GM19239 (cell line): Measurements from ENCODE around the gene CD300LF.

ENCODE experiments used
- DNase-seq: peaks from one replicate; pipeline ENCODE4 v3.0.0; 2011; ENCODE audit warnings: low spot score; ENCODE audit not compliant: insufficient read length
- FAIRE-seq: peaks from 2 replicates; lab custom pipeline; 2011; peaks lifted over from hg19 to GRCh38; lab: Jason Lieb, UNC

The CD300LF gene

DNA sequence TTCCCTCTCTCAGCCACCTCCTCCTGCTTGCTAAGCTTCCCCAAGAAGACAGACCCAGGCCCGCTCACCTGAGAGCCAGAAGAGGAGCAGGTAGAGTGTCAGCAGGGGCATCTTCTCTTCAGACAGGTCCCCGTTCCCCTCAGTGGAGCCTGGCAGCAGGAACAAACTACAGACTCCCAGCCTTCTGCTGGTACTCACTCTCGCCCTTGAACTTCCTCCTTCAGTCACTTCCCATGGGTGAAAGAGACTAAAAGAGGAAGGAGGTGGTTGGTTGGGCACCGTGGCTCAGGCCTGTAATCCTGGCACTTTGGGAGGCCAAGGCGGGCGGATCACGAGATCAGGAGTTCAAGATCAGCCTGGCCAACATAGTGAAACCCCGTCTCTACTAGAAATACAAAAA lies at the start of gene CD300LF:
Gene CD300LF (minus strand): TSS at position 168 of the 400 bp plus-strand sequence. CDS start 57 bp downstream, at position 111.
- FAIRE-seq, result no peak
- DNase-seq, result no peak

DNA sequence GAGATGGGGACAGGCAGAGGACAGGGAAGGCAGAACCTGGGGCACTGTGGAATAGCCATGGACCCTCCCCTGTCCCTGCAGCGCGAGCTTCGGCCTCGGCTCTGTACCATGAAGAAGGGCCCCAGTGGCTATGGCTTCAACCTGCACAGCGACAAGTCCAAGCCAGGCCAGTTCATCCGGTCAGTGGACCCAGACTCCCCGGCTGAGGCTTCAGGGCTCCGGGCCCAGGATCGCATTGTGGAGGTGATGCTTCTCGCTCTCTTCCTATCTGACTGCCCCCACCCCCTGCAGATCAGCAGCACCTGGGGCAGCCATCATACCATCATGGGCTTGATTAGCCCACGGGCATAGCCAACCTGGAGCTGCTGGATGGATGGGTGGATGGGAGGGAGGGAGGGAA lies 49.2 kb upstream of the CD300LF start:
- DNase-seq (no peak), FAIRE-seq (no peak)

DNA sequence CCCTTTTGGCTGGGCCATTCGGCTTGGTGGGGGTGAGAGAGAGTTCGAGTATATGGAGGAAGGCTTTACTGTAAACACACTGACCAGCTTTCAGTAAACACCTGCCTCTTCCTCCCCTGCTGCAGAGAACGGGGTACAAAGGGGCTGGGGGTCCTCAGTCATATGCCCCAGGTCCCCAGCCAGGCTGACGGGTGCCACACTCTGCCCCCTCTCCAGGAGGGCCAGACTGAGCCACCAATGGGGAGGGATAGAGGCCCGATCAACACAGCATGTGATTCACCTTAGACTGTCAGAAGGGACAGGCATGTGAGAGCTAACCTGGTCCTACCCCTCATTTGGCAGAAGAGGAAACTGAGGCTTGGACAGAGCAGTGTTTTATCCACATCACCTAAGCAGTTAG lies 48.7 kb upstream of the CD300LF start:
- no peak for FAIRE-seq
- no peak for DNase-seq

DNA sequence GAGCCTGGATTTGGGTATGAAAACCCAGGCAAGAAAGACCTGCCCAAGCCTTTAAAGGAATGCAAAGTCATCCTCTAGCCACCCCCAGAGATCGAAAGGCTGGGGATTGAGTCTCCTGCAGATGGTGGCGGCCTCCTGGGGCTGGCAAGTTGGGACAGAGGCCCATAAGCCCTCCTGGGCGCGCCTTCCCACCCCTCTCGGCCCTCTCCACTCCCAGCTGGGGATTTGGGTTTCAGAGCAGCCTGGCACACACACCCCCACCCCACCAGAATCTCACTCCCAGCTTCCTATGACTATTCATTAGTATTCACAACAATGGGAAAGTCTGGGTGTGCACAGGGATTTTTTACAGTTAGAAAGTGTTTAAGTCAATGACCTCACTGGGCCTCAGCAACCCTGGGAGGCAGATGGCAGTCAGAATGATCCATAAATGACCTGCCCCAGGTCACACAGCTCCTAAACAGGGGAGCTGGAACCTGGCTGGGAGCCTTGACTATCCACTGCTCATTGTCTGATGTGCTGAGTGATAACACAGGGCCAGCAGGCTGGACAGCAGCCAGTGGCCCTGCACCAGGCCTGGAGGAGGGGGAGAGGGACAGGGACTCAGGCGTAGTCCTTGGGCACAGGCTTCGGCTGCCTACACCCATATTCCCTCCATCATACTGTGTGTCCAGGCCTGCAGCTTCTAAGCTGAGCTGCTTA lies 47.8 kb upstream of the CD300LF start:
- FAIRE-seq (no peak), DNase-seq (no peak)

DNA sequence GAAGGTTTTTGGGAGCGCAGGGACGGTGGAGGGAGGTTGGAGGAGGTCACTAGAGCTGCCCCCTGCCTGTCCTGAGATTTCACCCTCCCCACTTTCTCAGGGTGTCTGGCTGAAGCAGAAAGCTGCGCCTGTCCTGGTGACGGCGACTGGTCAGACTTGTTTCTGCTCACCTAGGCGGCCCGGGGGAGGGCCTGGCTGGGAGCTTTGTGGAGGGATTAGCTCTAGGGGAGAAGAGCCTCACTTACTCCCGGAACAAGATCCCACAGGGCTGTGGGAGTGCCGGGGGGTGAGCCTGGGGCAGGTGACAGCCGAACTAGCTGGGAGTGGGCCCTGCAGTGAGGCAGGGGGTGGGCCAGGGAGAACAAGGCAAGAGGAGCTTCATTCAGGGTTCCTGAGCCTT lies 47.2 kb upstream of the CD300LF start:
- FAIRE-seq (no peak), DNase-seq (no peak)

DNA sequence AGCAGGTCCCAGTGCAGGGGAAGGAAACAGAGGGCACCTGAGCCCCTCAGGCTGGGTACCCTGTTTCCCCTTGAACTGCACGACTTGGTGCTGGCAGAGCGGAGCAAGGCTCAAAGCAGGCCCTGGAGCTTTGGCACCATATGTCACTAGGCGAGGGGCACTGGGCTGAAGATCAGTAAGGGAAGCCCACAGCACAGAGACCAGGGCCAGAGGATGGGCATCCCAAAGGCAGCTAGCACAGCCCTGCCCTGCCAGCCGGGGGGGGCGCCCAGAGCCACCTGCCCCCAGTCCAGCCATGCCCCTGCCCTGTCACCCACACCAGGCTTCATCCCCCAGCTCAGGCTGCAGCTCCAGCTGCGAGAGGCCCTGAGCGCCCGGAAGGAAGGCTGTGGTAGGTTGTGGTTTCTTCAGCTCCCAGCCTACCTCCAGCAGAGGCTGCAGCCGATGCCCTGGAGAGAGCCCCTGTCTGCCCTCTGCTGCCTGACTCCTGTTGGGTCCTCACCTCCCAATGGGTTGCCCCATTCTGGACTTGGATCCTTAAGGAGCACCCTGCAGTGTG lies 46.6 kb upstream of the CD300LF start:
- DNase-seq (peak; percentile 88), FAIRE-seq (peak; percentile 91)

DNA sequence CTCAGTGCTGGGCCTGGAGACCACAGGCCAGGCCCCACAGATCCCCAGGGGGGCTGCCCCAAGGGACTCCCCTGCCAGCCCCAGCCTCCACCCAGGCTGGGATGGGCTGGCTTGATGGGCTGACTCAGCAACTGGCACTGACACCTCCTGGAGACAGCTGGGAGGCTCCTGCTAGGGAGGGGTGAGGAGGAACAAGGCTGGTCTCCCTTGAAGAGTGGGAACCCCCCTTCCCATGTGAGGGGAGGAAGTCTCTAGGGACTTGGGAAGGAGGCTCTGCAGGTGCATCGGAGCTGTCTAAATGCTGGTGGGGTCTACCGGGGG lies 46.1 kb upstream of the CD300LF start:
- DNase-seq, result no peak
- no peak for FAIRE-seq

DNA sequence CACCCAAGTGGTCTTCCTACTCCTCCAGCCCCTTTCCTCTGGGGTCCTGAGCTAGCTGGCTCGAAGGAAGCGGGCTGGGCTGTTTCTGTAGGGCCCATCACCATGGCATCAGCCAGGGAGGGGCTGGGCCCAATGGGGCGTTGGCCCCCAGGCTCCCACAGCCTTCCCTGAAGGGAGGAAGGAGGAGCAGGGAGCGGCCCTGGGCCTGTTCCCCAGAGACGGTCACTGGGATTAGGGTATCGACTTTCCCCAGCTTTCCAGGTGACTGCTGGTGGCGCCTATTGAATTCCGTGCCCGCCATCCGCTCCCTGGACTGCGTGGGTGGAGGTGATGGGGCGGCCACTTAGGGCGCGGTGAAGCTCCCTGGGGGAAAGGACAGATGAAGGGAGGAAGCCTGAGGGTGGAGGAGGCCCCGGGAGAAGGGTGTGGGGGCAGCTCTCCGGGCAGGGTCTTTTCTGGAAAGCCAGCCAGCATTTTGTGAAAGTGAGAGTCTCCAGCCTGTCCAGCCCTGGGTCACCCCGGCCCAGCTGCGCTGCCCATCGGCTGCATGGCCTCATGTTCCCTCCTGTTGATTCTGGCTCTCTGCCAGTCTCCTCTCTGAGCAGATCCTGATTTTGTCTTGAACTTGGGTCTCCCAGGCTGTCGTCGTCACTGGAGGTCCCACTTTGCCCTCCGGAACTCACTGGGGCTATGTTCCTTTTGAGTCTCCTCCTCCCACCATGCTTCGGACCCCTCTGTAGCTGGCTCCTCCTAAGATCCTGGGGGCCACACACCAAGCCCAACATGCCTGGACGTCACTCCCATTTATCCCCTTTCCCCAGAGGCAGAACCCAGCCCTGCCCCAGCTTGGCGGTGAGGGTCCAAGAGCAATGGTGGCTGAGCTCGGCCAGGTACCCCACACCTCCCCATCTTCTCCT lies 45.5 kb upstream of the CD300LF start:
- FAIRE-seq (no peak), DNase-seq (no peak)

DNA sequence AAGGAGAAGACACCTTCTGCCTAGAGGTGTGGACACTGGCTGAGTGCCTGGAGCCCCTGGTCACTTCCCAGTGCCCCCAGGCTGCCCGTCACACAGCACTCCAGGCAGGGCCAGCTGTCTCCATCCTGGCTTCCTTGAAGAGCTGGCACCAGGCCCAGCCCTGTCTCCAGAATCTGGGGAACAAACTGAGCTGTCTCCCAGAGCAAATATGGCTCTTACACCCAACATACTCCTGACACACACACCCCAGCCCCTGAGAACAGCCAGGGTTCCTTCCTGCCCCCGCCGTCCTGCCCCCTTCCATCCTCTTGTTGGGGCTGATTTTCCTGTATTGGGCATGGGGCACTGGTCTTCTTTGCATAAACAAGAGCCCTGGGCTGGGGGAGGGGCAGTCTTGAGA lies 44.8 kb upstream of the CD300LF start:
- DNase-seq (no peak), FAIRE-seq (no peak)

DNA sequence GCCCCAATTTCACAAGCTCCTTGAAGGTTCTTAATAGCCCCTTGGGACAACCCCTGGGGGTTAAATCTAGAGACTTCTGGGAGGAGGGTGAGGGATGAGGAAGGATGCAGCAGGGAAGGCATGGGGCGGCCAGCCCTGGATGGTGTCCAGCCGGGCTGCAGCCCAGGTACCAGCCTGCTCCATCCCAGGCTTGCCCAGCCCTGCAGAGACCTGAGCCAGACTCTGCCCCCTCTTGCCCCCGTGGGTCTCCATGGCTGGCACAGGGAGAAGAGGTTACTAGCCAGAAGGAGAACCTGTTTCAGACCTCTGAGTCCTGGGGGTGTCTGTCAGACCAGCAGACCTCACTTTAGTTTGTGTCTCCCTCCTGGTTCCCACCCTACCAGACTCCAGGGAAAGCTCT lies 44.2 kb upstream of the CD300LF start:
- DNase-seq (no peak), FAIRE-seq (no peak)

DNA sequence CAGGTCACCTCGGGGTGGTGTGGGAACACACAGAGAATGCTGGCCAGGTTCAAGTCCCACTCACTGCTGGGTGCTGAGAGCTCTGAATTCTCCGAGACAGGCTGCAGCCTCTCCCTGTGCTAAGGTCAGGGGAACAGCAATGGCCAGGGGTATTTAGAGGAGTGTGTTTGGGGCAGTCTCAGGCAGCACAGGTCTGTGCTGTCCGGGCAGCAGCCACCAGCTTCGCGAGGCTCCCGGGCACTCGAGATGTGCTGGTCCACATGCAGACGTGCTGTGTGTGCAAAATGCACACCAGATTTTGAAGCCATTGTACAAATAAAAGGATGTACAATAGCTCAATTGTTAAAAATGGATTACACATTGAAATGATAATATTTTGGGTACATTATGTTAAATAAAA lies 42.8 kb upstream of the CD300LF start:
- FAIRE-seq, result no peak
- no peak for DNase-seq

DNA sequence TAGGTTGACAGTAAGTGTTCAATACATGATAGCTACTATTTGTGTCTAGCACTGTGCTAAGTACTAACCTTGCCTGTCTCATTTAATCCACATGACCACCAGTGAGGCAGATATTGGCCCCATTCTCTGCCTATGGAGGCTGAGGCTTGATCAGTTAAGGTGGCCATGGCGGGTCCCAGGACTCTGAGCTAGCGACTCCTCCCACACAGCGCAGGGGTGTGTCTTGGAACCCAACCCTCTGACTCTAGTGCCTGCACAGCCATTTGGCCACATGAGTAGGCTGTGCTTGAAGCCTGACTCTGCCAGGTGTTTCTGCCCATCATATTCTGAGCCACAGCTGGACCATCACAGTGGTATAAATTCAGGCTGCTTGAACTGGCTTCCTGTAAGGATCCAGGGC lies 42.1 kb upstream of the CD300LF start:
- no peak for FAIRE-seq
- no peak for DNase-seq

DNA sequence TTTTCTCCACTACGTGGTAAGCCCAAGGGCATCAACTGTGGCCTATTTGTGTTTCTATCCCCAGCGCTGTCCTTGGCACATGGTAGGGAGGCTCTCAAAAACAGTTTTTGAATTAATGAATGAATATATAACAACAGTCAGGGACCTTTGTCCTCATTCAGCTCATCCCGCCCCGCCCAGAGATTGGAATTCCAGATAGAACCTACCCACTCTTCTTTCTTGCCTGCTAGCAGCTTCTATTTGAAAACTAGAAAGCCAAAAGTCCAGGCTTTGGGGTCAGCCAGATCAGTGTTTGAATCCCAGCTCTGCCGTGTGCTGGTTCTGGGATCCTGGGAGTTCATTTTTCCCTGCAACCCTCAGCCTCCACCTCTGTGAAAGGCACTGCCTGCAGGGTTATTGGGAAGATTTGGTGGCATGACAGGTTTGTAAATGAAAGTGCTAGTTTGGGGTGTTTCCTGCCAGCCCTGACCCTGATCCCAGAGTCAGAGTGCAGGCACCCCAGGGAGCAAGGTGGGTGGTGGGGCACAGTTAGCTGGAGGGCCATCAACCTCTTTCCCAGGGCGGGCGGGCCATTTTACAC lies 40.2 kb upstream of the CD300LF start:
- FAIRE-seq (no peak), DNase-seq (no peak)

DNA sequence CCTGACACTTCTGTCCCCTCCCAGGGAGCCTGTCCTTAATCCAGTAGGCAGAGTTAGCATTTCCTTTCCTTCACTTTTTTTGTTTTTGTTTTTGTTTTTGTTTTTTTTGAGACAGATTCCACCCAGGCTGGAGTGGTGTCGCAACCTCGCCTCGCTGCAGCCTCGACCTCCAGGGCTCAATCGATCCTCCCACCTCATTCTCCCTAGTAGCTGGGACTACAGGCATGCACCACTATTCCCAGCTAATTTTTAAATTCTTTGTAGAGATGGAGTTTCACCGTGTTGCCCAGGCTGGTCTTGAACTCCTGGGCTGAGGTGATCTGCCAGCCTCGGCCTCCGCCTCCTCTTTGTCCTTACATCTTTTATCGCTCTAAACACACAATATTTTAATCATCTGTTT lies 39.7 kb upstream of the CD300LF start:
- no peak for FAIRE-seq

DNA sequence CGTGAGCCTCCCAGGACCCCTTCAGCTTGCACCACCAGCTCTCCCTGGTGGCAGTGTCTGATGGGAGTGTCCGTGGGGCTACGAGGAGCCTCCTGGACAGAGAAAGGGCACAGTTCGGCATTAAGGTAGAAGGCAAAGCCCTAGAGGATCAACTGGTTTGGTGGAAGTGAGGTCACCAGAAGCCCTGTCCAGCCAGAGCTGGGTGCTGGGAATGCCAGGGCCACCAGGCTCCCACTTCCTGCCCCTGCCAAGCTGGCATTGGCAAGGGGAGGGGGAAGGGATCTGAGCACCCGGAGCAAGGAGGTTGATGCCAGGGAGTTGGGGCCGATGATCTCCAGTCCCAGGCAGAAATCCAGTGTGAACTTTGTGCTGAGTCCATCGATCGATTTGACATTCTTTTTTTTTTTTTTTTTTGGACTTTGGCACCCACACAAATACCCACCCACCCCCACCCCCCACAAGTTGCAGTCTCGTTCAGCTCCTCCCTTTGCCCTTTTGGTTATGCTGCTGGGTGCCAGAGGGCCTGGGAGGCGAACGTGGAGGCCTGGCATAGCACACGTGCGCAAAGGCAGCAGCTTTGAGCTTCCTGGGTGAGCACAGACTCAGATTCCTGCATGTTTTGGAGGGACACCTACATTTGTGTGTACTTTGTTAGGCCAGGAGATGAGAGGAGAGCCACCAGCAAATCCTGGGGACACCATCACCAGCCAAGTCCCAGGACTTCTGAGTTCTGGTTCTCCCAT lies 37.8 kb upstream of the CD300LF start:
- DNase-seq (no peak), FAIRE-seq (no peak)

More for the DNA sequence above, 39.7 kb upstream of the CD300LF start:
- no peak for DNase-seq

DNA sequence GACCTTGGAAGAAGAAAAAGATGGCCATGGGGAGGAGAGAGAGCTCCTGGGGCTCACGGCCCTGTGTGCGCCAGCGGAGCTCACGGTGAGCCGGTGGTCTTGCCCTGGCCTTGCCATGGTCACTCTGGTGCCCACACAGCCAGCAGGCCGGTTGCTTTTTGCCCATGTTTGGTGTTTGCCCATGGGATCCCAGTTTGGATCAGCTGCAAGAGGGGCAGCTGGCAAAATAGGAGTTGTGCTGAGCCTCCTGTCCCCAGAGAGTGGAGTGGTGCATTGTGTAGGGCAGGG lies 37.3 kb upstream of the CD300LF start:
- DNase-seq (no peak), FAIRE-seq (no peak)

DNA sequence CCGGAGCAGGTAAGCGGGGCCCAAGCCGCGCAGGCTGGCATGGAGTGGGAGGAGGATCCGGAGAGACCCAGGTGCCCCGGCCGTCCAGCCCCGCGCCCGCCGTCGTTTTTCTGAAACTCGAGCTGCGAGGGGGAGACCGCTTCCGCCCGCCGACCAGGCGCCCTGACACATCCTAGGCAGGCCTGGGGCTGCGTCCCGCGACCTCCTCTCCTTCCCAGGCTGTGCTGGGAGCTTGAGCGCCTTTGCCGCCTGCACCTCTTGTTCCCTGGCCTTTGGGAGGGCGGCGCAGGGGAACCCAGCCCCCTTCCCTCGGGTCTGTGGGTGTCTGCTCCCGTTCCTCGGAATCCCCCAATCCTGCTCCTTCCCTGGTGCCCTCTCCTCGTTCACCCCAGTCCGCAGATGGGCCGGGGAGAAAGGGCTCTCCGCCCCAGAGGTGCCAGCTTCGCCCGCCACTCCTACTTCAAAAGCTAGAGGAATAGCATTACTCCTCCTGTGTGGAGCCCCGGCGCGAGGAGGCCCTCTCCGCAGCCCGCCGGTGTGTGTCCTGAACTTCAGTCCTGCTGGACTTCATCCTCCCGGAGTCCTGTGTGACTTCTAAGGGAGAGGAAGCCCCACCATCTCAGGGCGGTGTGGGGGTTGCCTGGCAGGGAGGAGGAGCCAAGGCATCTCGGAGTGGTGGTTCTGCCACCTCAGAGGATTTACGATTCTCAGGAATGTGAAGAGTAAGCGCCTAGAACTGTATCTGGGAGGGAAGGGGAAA lies 36.7 kb upstream of the CD300LF start:
- FAIRE-seq (no peak), DNase-seq (no peak)

DNA sequence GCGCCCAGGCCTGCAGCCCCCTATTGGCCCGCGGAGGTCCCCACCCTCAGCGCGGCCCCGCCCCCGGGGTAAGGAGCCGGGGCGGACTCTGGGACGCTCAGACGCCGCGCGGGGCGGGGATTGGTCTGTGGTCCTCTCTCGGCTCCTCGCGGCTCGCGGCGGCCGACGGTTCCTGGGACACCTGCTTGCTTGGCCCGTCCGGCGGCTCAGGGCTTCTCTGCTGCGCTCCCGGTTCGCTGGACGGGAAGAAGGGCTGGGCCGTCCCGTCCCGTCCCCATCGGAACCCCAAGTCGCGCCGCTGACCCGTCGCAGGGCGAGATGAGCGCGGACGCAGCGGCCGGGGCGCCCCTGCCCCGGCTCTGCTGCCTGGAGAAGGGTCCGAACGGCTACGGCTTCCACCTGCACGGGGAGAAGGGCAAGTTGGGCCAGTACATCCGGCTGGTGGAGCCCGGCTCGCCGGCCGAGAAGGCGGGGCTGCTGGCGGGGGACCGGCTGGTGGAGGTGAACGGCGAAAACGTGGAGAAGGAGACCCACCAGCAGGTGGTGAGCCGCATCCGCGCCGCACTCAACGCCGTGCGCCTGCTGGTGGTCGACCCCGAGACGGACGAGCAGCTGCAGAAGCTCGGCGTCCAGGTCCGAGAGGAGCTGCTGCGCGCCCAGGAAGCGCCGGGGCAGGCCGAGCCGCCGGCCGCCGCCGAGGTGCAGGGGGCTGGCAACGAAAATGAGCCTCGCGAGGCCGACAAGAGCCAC lies 36.0 kb upstream of the CD300LF start, which contains the start of gene NHERF1:
Gene NHERF1 (plus strand): TSS at position 100 of the 750 bp plus-strand sequence. CDS start 219 bp downstream, at position 319.
- FAIRE-seq (peak; percentile 75), DNase-seq (peak; percentile 90)

DNA sequence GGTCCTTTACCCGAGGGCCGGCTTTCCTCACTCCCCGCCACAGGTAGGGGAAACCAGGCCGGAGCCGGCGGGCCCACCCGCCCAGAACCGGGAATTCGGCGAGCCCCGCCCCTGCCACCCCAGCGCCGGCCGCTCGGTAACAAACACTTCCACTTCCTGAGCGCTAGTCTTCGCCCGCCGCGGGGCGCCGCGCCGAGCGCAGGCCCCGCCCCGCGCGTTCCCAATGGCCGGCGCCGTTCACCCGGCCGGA lies 35.5 kb upstream of the CD300LF start:
- no peak for FAIRE-seq
- DNase-seq, result no peak
